ENCODE measurements around the gene ZNF496.
"Not testable (repeated sequence)": the region's sequence is repeated elsewhere in the genome, so short reads cannot be mapped to it uniquely, and the experiment has no call there.

ZNF496 gene

GRCh38 chr1:247331525-247332214, at the start of gene ZNF496:
Gene ZNF496, minus strand, starts transcription at chr1:247331867. Its CDS starts 2,289 bp downstream, at chr1:247329578.
- peak; percentile 30 to 35 for DNase-seq

GRCh38 chr1:247378334-247379073, 46.8 kb upstream of the ZNF496 start:
- no peak for DNase-seq

- DNase-seq: not testable (repeated sequence)
Observed at GRCh38 chr1:247377656-247378055, 46.0 kb upstream of the ZNF496 start.

- DNase-seq: no peak
Observed at GRCh38 chr1:247376659-247377058, 45.0 kb upstream of the ZNF496 start.

- no peak for DNase-seq
Observed at GRCh38 chr1:247375747-247376146, 44.1 kb upstream of the ZNF496 start.

- not testable (repeated sequence) for DNase-seq
Observed at GRCh38 chr1:247374651-247375334, 43.1 kb upstream of the ZNF496 start.

- peak; percentile 40 to 73 for DNase-seq
Observed at GRCh38 chr1:247373721-247374141, 42.1 kb upstream of the ZNF496 start.

GRCh38 chr1:247371801-247372259, 40.2 kb upstream of the ZNF496 start:
- no peak for DNase-seq

- DNase-seq: no peak
Observed at GRCh38 chr1:247370786-247371732, 39.4 kb upstream of the ZNF496 start.

- no peak for DNase-seq
Observed at GRCh38 chr1:247368490-247369145, 37.0 kb upstream of the ZNF496 start.

- peak in 1 of 2 donors; percentile 50 for DNase-seq
Observed at GRCh38 chr1:247367786-247368422, 36.2 kb upstream of the ZNF496 start.

- DNase-seq: peak; percentile 75 to 97
Observed at GRCh38 chr1:247366926-247367645, 35.4 kb upstream of the ZNF496 start.

GRCh38 chr1:247366345-247366744, 34.7 kb upstream of the ZNF496 start:
- DNase-seq: not testable (repeated sequence)

- DNase-seq: no peak
Observed at GRCh38 chr1:247365023-247365422, 33.4 kb upstream of the ZNF496 start.

- DNase-seq: not testable (repeated sequence)
Observed at GRCh38 chr1:247363000-247363399, 31.3 kb upstream of the ZNF496 start.

GRCh38 chr1:247362153-247362552, 30.5 kb upstream of the ZNF496 start:
- DNase-seq: peak in 1 of 2 donors; percentile 52

GRCh38 chr1:247360991-247361731, 29.5 kb upstream of the ZNF496 start:
- DNase-seq: peak; percentile 84 to 95

- DNase-seq: peak; percentile 88 to 89
Observed at GRCh38 chr1:247360116-247360898, 28.6 kb upstream of the ZNF496 start.

GRCh38 chr1:247359559-247359958, 27.9 kb upstream of the ZNF496 start:
- no peak for DNase-seq

Data from inflammatory macrophage treated with lipopolysaccharide for 1 hour (primary cell).